ENCODE results near the gene SLC22A25. TPM values are rescaled to one million over a fixed set of nuclear protein-coding genes. Genes with fewer than 3 reads are reported as not detected.
"Not testable (repeated sequence)": the region's sequence is repeated elsewhere in the genome, so short reads cannot be mapped to it uniquely, and the experiment has no call there.

SLC22A25 gene
- total RNA-seq (2014; rRNA removed), result not detected in 2 replicates
- not detected for polyA plus RNA-seq (2012)

- no peak for DNase-seq (ENCODE audit: low read depth)
Measured at GRCh38 chr11:63243533-63243932, at the start of gene SLC22A25. SLC22A25 (minus strand) TSS chr11:63243599; CDS start chr11:63229652, 13,947 bp downstream.

GRCh38 chr11:63290285-63290684 is 46.9 kb upstream of the SLC22A25 start:
- DNase-seq (ENCODE audit: low read depth), result no peak

GRCh38 chr11:63289658-63290057 is 46.3 kb upstream of the SLC22A25 start:
- no peak for DNase-seq (ENCODE audit: low read depth)

- DNase-seq (ENCODE audit: low read depth), result no peak
Measured at GRCh38 chr11:63282579-63282978, 39.2 kb upstream of the SLC22A25 start.

- DNase-seq (ENCODE audit: low read depth), result no peak
Measured at GRCh38 chr11:63280920-63281319, 37.5 kb upstream of the SLC22A25 start.

- no peak for DNase-seq (ENCODE audit: low read depth)
Measured at GRCh38 chr11:63277345-63277943, 34.0 kb upstream of the SLC22A25 start.

- DNase-seq (ENCODE audit: low read depth), result no peak
Measured at GRCh38 chr11:63274776-63275175, 31.4 kb upstream of the SLC22A25 start.

GRCh38 chr11:63273685-63274084 is 30.3 kb upstream of the SLC22A25 start:
- DNase-seq (ENCODE audit: low read depth), result no peak

GRCh38 chr11:63262547-63262946 is 19.1 kb upstream of the SLC22A25 start:
- DNase-seq (ENCODE audit: low read depth), result no peak

- no peak for DNase-seq (ENCODE audit: low read depth)
Measured at GRCh38 chr11:63251312-63251711, 7.9 kb upstream of the SLC22A25 start.

GRCh38 chr11:63250162-63251050 is 7.0 kb upstream of the SLC22A25 start:
- DNase-seq (ENCODE audit: low read depth), result no peak

GRCh38 chr11:63248966-63249365 is 5.6 kb upstream of the SLC22A25 start:
- DNase-seq (ENCODE audit: low read depth), result no peak

- DNase-seq (ENCODE audit: low read depth), result not testable (repeated sequence)
Measured at GRCh38 chr11:63247237-63248002, 4.0 kb upstream of the SLC22A25 start.

GRCh38 chr11:63246045-63246444 is 2.6 kb upstream of the SLC22A25 start:
- DNase-seq (ENCODE audit: low read depth), result no peak

- no peak for DNase-seq (ENCODE audit: low read depth)
Measured at GRCh38 chr11:63244862-63245261, 1.5 kb upstream of the SLC22A25 start.

GRCh38 chr11:63242089-63242781 is 1.2 kb downstream of the SLC22A25 start:
- DNase-seq (ENCODE audit: low read depth), result no peak

GRCh38 chr11:63240791-63241379 is 2.5 kb downstream of the SLC22A25 start:
- DNase-seq (ENCODE audit: low read depth), result no peak

GRCh38 chr11:63240098-63240497 is 3.3 kb downstream of the SLC22A25 start:
- no peak for DNase-seq (ENCODE audit: low read depth)

GRCh38 chr11:63239254-63239653 is 4.1 kb downstream of the SLC22A25 start:
- DNase-seq (ENCODE audit: low read depth), result no peak

- DNase-seq (ENCODE audit: low read depth), result no peak
Measured at GRCh38 chr11:63237413-63237812, 6.0 kb downstream of the SLC22A25 start.

Data from LHCN-M2 (cell line).